GM23248 (cell line): ENCODE measurements around the gene PRCC.

Source experiments
- EZH2 ChIP-seq: fragments of 200-600 bp; sonication (generic); IDR thresholded peaks from 2 replicates; pipeline ENCODE4 v1.6.1; 2018; ENCODE audit warnings: antibody characterized with exemption, mild to moderate bottlenecking; ENCODE audit not compliant: insufficient read depth, poor library complexity, severe bottlenecking
- EZH2phosphoT487 ChIP-seq: fragments of 200-600 bp; sonication (generic); IDR thresholded peaks from 2 replicates; pipeline ENCODE4 v1.6.1; 2018; ENCODE audit warnings: antibody characterized with exemption, moderate library complexity, mild to moderate bottlenecking, low read depth; ENCODE audit not compliant: insufficient read depth

GRCh38 chr1:156795787-156796186, 28.5 kb downstream of the PRCC start:
- no peak for TF ChIP-seq EZH2
- TF ChIP-seq EZH2phosphoT487, result no peak
